ENCODE measurements around the gene MUC3A.
"Not testable (repeated sequence)": the region's sequence is repeated elsewhere in the genome, so short reads cannot be mapped to it uniquely, and the experiment has no call there.

The MUC3A gene

DNA sequence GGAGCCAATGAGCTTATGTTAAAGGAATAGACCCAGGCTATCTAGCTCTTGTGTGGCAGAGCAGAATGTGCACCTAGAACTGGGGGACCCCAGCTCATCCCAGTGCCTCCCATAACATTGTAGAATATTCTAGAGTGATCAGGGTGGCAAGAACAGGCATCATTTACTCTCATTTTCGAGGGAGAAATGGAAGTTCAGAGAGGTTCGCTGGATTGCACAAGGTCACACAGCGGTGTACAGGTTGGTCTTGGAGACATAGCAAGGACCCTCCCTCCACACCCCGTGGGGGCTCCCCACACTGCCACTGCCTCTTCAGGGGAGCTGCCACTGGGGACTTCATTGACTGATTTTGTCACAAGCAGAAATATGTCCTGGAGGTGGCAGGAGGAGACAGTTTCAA, 29.0 kb downstream of the MUC3A start:
- DNase-seq = no peak

DNA sequence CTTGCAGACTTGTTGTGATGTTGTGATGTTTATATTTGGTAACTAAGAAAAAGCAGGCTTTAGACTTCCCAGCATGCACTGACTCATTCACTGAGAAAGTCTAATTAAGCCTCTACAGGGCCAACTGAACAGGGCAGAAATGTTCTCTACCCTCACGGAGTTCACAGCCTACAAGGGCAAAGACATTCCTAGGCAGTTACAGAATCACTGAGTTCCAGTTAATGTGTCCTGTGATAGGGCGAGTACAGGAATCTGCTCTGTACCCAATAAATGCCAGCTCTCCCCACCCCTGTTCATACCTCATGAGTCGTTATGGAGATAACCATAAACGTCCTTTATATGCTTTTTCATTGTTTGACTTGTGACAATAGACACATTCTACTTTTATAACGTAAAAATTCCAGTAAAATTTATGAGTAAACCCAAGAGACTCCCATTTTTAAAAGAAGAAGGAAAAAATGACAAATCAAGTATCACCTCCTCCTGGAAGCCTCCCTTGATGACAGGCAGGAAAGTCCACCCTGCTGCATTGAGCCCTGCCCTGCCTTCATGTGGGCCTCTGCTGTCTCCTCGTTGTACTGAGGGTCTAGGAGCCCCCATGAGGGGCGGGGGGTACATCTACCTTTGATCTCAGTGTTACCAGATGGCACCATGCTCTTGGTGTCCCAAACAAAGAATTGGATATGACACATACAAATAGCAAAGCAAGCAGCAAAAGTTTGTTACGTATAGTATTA, 34.3 kb downstream of the MUC3A start:
- DNase-seq = no peak

DNA sequence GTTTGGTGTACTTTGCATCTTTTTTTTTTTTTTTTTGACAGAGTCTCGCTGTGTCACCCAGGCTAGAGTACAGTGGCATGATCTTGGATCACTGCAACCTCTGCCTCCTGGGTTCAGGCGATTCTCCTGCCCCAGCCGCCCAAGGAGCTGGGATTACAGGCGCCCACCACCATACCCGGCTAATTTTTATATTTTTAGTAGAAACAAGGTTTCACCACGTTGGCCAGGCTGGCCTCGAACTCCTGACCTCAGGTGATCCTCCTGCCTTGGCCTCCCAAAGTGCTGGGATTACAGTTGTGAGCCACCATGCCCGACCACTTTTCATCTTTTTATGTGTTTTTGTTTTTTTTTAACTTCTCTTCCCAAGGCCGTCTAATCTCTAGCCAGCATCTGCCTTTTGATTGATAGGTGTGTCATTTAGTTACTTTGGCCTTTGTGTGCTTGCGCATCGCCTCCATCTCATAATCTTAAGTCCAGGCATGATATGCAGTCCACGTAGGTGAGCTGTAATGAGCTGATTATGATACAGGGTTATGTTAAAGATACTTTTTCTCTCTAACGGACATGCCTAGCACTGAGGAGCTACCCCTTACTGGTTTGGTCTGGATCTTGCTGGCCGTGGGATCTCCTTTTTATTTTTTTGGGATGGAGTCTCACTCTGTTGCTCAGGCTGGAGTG, 35.0 kb downstream of the MUC3A start:
- DNase-seq = peak; percentile 0

DNA sequence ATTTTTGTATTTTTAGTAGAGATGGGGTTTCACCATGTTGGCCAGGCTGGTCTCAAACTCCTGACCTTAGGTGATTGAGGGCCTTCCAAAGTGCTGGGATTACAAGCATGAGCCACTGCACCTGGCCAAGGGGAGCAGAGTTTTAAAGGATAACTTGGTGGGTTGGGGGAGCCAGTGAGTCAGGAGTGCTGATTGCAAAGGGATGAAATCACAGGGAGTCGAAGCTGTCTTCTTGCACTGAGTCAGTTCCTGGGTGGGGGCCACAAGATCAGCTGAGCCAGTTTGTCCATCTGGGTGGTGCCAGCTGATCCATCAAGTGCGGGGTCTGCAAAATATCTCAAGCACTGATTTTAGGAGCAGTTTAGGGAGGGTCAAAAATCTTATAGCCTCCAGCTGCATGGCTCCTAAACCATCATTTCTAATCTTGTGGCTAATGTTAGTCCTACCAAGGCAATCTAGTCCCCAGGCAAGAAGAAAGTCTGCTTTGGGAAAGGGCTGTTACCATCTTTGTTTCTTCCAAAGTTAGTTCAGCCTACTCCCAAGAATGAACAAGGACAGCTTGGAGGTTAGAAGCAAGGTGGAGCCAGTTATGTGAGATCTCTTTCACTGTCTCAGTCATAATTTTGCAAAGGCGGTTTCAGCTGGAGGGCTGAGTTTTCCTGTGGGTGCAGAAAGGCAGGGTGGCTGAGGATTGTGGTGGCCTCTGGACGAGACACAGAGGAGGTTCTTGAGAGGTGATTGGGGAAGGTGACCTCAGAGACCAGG, 35.9 kb downstream of the MUC3A start:
- DNase-seq = not testable (repeated sequence)

DNA sequence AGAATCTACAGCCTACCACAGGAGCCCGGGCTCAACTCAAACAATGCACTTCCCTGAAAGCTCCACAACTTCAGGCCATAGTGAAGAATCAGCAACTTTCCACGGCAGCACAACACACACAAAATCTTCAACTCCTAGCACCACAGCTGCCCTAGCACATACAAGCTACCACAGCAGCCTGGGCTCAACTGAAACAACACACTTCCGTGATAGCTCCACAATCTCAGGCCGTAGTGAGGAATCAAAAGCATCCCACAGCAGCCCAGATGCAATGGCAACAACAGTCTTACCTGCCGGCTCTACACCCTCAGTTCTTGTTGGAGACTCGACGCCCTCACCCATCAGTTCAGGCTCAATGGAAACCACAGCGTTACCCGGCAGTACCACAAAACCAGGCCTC, 42.3 kb downstream of the MUC3A start:
- DNase-seq = no peak

DNA sequence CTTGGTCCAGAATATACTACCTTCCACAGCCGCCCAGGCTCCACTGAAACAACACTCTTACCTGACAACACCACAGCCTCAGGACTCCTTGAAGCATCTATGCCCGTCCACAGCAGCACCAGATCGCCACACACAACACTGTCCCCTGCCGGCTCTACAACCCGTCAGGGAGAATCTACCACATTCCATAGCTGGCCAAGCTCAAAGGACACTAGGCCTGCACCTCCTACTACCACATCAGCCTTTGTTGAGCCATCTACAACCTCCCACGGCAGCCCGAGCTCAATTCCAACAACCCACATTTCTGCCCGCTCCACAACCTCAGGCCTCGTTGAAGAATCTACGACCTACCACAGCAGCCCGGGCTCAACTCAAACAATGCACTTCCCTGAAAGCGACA, 42.9 kb downstream of the MUC3A start:
- DNase-seq = not testable (repeated sequence)

DNA sequence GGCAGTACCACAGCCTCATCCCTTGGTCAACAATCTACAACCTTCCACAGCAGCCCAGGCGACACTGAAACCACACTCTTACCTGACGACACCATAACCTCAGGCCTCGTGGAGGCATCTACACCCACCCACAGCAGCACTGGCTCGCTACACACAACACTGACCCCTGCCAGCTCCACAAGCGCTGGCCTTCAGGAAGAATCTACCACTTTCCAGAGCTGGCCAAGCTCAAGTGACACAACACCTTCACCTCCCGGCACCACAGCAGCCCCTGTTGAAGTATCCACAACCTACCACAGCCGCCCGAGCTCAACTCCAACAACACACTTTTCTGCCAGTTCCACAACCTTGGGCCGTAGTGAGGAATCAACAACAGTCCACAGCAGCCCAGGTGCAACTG, 45.3 kb downstream of the MUC3A start:
- not testable (repeated sequence) for DNase-seq

DNA sequence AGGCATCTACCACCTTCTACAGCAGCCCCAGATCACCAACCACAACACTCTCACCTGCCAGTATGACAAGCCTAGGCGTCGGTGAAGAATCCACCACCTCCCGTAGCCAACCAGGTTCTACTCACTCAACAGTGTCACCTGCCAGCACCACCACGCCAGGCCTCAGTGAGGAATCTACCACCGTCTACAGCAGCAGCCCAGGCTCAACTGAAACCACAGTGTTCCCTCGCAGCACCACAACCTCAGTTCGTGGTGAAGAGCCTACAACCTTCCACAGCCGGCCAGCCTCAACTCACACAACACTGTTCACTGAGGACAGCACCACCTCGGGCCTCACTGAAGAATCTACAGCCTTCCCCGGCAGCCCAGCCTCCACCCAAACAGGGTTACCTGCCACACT, 49.2 kb downstream of the MUC3A start:
- DNase-seq = not testable (repeated sequence)

DNA sequence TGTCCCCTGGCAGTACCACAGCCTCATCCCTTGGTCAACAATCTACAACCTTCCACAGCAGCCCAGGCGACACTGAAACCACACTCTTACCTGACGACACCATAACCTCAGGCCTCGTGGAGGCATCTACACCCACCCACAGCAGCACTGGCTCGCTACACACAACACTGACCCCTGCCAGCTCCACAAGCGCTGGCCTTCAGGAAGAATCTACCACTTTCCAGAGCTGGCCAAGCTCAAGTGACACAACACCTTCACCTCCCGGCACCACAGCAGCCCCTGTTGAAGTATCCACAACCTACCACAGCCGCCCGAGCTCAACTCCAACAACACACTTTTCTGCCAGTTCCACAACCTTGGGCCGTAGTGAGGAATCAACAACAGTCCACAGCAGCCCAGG, 50.0 kb downstream of the MUC3A start:
- not testable (repeated sequence) for DNase-seq

DNA sequence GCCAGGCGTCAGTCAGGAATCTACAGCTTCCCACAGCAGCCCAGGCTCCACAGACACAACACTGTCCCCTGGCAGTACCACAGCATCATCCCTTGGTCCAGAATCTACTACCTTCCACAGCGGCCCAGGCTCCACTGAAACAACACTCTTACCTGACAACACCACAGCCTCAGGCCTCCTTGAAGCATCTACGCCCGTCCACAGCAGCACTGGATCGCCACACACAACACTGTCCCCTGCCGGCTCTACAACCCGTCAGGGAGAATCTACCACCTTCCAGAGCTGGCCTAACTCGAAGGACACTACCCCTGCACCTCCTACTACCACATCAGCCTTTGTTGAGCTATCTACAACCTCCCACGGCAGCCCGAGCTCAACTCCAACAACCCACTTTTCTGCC, 50.7 kb downstream of the MUC3A start:
- not testable (repeated sequence) for DNase-seq

DNA sequence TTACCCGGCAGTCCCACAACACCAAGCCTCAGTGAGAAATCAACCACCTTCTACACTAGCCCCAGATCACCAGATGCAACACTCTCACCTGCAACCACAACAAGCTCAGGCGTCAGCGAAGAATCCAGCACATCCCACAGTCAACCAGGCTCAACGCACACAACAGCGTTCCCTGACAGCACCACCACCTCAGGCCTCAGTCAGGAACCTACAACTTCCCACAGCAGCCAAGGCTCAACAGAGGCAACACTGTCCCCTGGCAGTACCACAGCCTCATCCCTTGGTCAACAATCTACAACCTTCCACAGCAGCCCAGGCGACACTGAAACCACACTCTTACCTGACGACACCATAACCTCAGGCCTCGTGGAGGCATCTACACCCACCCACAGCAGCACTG, 53.0 kb downstream of the MUC3A start:
- DNase-seq = not testable (repeated sequence)

DNA sequence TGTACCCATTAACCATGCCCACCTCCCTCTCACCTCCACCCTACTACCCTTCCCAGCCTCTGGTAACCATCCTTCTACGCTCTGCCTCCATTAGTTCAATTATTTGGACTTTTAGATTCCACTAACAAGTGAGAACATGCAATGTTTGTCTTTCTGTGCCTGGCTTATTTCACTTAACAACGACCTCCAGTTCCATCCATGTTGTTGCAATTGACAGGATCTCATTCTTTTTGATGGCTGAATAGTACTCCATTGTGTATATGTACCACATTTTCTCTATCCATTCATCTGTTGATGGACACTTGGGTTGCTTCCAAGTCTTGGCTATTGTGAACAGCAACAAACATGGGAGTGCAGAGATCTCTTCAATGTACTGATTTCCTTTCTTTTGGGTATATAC, 58.0 kb downstream of the MUC3A start:
- not testable (repeated sequence) for DNase-seq

DNA sequence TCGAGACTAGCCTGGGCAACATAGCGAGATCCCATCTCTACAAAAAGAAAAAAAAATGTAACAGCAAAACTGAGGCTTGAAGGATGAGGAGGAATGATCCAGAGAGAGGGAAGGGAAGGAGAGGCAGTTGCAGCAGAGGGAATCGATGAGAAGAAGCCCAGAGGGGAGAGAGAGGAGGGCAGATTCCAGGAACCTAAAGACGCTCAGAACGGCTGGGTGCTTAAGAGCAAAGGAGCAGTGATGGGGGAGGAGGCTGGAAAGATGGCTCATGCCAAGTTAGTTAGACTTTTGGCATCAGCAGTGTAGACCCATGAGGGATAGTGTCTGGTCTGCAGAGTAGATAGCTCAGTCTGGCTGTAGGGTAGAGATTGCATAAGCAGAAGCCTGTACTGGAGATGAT, 60.3 kb downstream of the MUC3A start:
- DNase-seq = no peak

DNA sequence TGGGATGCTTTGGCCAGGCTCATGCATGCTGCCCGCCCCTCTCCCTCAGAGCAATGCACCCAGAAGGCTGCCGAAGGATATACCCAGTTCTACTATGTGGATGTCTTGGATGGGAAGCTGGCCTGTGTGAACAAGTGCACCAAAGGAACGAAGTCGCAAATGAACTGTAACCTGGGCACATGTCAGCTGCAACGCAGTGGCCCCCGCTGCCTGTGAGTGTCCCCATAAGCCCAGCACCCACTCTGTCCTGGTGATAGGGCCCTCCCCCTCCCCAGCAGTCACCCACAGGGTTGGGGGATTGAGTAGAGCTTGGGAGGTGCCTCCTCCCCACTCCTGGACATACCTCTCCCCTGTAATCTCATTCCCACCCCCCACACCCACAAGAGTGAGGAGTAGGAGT, 63.6 kb downstream of the MUC3A start:
- DNase-seq = no peak

DNA sequence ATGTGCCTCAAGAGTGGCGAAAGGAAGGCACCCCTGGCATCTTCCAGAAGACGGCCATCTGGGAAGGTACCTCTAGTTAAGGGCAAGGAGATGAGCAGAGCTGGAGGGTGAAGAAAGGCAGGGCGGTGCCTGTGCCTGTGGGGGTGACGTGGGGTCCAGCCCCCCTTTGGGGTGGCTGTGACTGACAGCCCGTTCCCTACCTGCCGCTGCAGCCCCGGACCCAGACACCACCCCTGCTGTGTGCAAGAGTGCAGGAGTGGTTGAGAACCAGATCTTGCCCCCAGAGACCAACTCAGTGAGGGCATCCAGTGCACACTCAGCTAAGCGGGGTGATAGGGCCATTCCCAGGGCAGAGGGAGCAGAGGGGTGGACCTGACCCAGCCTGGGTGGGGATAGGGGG, 66.3 kb downstream of the MUC3A start:
- no peak for DNase-seq

DNA sequence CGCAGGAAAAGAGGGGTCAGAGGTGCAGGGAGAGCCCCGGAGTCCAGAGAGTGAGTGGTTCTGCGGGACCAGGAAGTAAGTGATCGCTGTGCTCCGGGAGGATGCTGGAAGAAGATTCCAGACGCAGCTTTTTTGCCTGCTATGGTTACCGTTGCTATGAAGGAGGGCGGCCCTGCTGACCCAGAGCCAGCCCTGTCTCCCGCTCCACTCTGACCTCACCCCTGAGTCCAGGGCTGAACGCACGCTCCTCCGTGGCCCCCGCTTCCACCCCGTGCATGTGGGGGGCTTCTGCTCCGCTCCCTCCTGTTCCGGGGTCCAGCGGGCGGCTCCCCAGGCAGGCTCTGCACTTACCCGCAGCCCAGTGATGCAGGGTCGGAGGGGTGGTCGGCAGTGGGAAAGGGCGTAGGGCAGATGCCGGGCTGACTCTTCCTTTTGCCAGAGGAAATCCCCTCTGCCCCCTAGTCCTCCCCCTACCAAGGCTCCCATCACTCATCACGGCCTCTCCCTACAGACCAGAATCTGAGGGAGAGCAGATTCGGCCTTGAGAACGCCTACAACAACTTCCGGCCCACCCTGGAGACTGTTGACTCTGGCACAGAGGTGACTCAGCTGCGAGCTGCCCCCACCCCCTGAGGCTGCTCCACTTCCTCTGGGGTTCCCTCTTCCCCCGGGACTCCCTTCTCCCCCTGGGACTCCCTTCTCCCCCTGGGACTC, 67.9 kb downstream of the MUC3A start:
- DNase-seq = peak; percentile 13
